KMS-11 (cell line): ENCODE measurements around the gene TRIM29.

Experiments
- H2AFZ ChIP-seq: fragments of 200-600 bp; sonication (generic); 2 replicates; pipeline ENCODE4 v1.6.1; 2016; ENCODE audit warnings: antibody characterized with exemption, mixed run types, low read depth
- H3K27ac ChIP-seq: fragments of 200-600 bp; sonication (generic); 2 replicates; pipeline ENCODE4 v1.6.1; 2016; ENCODE audit warnings: mild to moderate bottlenecking, mixed run types
- H3K27me3 ChIP-seq: fragments of 200-600 bp; sonication (generic); 2 replicates; pipeline ENCODE4 v1.6.1; 2017; ENCODE audit warnings: mild to moderate bottlenecking, low read depth, mixed run types, moderate library complexity; ENCODE audit not compliant: insufficient read depth
- H3K36me3 ChIP-seq: fragments of 200-600 bp; sonication (generic); 2 replicates; pipeline ENCODE4 v1.6.1; 2017; ENCODE audit warnings: mild to moderate bottlenecking, mixed run types; ENCODE audit not compliant: insufficient read depth
- H3K4me1 ChIP-seq: fragments of 200-600 bp; sonication (generic); 2 replicates; pipeline ENCODE4 v1.6.1; 2016; ENCODE audit warnings: mild to moderate bottlenecking, low read depth, mixed run types; ENCODE audit not compliant: poor library complexity, severe bottlenecking
- H3K4me2 ChIP-seq: fragments of 200-600 bp; sonication (generic); 2 replicates; pipeline ENCODE4 v1.7.0; 2016; ENCODE audit warnings: mild to moderate bottlenecking, mixed run types
- H3K4me3 ChIP-seq: fragments of 200-600 bp; sonication (generic); IDR thresholded peaks from 2 replicates; pipeline ENCODE4 v1.6.1; 2017; ENCODE audit warnings: low read depth, low read length, mixed read lengths; ENCODE audit not compliant: insufficient read depth
- H3K79me2 ChIP-seq: fragments of 200-600 bp; sonication (generic); 2 replicates; pipeline ENCODE4 v1.6.1; 2016; ENCODE audit warnings: low read depth, mixed run types; ENCODE audit not compliant: insufficient read depth
- H3K9ac ChIP-seq: fragments of 200-600 bp; sonication (generic); 2 replicates; pipeline ENCODE4 v1.6.1; 2016; ENCODE audit warnings: mild to moderate bottlenecking, mixed run types
- H4K20me1 ChIP-seq: fragments of 200-600 bp; sonication (generic); 2 replicates; pipeline ENCODE4 v1.6.1; 2016; ENCODE audit warnings: mild to moderate bottlenecking, mixed run types; ENCODE audit not compliant: insufficient read depth
- TF ChIP-seq, protein P1 (sequence below): fragments of 200-600 bp; sonication (generic); conservative IDR thresholded peaks from 2 replicates; pipeline ENCODE4 v1.6.1; 2017; ENCODE audit warnings: low read depth, mild to moderate bottlenecking, antibody characterized with exemption, low read length, moderate library complexity, mixed read lengths

TRIM29 gene

DNA sequence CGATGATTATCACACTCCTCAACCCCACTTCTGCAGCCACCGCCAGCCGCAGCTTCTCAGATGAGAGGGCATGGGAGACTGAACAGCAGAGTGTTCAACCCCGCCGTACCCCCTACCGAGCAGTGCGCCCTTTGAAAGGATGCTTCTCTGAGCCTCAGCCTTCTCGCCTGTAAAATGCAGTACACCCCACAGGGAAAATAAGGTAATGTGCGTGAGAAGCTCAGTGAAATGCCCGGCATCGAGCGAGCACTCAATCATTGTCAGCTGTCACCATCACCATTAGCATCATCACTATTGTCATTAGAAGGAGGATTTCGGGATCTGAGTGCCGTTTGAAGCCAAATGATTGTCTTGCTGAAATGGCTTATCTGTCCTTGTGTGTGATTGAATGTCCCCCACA, 13.6 kb downstream of the TRIM29 start:
- Histone ChIP-seq H3K27ac (no peak overlapping the region), H2AFZ (no peak overlapping the region), H3K4me3 (no peak overlapping the region), H4K20me1 (no peaks in the 10 kb centered on the region), H3K27me3 (no peaks in the 10 kb centered on the region; the same call in 1 of the 2 replicates), H3K4me1 (no peaks in the 10 kb centered on the region), H3K79me2 (no peaks in the 10 kb centered on the region), H3K9ac (no peak overlapping the region), H3K36me3 (no peaks in the 10 kb centered on the region), H3K4me2 (no peak overlapping the region)
- TF ChIP-seq, protein P1, sequence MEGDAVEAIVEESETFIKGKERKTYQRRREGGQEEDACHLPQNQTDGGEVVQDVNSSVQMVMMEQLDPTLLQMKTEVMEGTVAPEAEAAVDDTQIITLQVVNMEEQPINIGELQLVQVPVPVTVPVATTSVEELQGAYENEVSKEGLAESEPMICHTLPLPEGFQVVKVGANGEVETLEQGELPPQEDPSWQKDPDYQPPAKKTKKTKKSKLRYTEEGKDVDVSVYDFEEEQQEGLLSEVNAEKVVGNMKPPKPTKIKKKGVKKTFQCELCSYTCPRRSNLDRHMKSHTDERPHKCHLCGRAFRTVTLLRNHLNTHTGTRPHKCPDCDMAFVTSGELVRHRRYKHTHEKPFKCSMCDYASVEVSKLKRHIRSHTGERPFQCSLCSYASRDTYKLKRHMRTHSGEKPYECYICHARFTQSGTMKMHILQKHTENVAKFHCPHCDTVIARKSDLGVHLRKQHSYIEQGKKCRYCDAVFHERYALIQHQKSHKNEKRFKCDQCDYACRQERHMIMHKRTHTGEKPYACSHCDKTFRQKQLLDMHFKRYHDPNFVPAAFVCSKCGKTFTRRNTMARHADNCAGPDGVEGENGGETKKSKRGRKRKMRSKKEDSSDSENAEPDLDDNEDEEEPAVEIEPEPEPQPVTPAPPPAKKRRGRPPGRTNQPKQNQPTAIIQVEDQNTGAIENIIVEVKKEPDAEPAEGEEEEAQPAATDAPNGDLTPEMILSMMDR, result no peak

GRCh38 chr11:120123946-120124345, 14.0 kb downstream of the TRIM29 start:
- Histone ChIP-seq H3K4me2 (no peak overlapping the region), H3K36me3 (no peaks in the 10 kb centered on the region), H3K27ac (no peak overlapping the region), H4K20me1 (no peaks in the 10 kb centered on the region), H3K79me2 (no peaks in the 10 kb centered on the region), H2AFZ (no peak overlapping the region), H3K4me3 (no peak overlapping the region), H3K27me3 (no peaks in the 10 kb centered on the region; the same call in 1 of the 2 replicates), H3K4me1 (no peaks in the 10 kb centered on the region), H3K9ac (no peak overlapping the region)
- TF ChIP-seq, protein P1, result no peak

DNA sequence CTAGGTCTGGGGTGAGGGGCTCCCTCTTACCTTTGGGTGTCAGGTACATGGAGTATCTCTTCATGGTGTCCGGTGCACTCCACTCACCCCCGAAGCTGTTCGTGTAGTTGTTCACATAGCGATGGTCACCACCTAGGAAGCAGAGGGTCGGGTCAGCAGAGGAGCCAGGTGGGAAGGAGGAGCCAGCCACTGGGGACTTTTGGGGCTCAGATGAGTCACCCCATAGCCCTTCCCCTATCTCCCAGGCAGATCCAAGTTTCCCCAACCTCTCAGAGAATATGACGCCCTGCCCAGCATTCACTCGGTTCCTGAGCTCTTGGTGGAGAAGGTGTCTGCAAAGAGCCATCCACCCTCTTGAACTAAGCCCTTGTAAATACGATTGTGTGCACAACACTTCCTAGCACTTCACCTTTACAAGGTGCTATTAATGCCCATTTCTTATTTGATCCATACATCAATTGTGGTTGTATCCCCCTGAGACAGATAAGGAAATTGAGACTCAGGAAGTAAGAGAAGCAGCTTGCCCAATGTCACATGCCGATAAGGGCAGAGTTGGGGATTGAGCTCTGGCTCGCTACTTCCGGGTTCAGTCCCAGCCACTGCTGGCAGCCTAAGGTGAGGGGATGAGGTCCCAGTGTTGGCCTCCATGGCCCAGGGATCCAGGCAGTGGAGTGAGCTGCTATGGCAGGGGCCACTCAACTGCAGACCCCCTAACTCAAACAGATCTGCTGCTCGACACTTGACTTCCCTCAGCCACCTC, 14.8 kb downstream of the TRIM29 start:
- Histone ChIP-seq H3K36me3 (no peaks in the 10 kb centered on the region), H4K20me1 (no peaks in the 10 kb centered on the region), H3K4me3 (no peak overlapping the region), H2AFZ (no peak overlapping the region), H3K79me2 (no peaks in the 10 kb centered on the region), H3K27me3 (no peaks in the 10 kb centered on the region), H3K4me2 (no peak overlapping the region), H3K27ac (no peak overlapping the region), H3K9ac (no peak overlapping the region), H3K4me1 (no peaks in the 10 kb centered on the region)
- TF ChIP-seq, protein P1, result no peak

DNA sequence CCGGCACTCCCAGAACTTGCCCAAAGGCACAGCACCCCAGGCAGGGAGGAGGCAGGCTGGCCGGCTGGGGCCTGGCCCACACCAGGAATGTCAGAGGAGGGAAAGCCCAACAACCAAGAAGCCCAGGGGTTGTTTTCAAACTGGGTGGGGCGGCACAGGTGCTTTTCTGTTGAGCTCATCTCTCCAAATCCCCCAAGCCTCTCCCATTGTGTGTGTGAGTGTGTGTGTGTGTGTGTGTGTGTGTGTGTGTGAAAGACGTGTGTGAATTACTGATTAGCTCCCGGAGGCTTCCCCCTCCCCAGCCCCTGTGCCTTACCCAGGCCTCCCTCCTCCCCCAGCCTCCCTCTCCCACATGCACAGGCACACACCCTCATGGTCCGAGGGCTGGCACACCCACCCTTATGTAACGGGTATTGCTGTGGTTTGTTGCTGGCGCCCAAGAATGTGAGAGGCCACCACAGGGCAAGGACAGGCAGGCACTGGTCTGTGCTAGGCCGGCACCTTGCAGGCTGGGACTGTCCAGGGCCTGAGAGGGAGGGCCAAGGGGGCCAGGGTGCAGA, 15.9 kb downstream of the TRIM29 start:
- Histone ChIP-seq H3K4me3 (no peak overlapping the region), H3K4me2 (no peak overlapping the region), H3K27me3 (no peaks in the 10 kb centered on the region), H3K9ac (no peak overlapping the region), H2AFZ (no peak overlapping the region), H4K20me1 (no peaks in the 10 kb centered on the region), H3K36me3 (no peaks in the 10 kb centered on the region), H3K79me2 (no peaks in the 10 kb centered on the region), H3K27ac (no peak overlapping the region), H3K4me1 (no peaks in the 10 kb centered on the region)
- TF ChIP-seq, protein P1, result no peak
